HepG2 (cell line): Measurements from ENCODE around the gene CFAP61. TPM values are rescaled to one million over a fixed set of nuclear protein-coding genes. Genes with fewer than 3 reads are reported as not detected.

Source experiments
- ATAC-seq: fragments of 200-7000 bp; cut with Tn5 transposase; 3 replicates; pipeline ENCODE4 v1.9.1; 2020; ENCODE audit warnings: mild to moderate bottlenecking, moderate library complexity
- BruUV-seq: library from RNA; stranded (reverse); fragments of 400-500 nt; replicated peaks from 2 replicates; lab custom pipeline; 2021; lab: Mats Ljungman, UMichigan
- CTCF ChIA-PET: fragments of 300-600 bp; formaldehyde crosslinking; extraction: SDS; loops from one replicate; lab custom pipeline; 2021; ENCODE audit warnings: low total read pairs, inconsistent platforms, low intra/inter-chr PET ratio; lab: Yijun Ruan, JAX
- POLR2A ChIA-PET: fragments of 350-600 bp; sonication (Branson Sonifier 250); formaldehyde crosslinking; loops from one replicate; lab custom pipeline; 2020; ENCODE audit warnings: antibody characterized with exemption, inconsistent platforms; lab: Yijun Ruan, JAX
- DNase-seq: peaks from one replicate; pipeline ENCODE4 v3.0.0-alpha.2; 2015; ENCODE audit warnings: low spot score
- FAIRE-seq: peaks from 3 replicates; lab custom pipeline; 2011; peaks lifted over from hg19 to GRCh38; lab: Jason Lieb, UNC
- H2AFZ ChIP-seq: one replicate; pipeline ENCODE4 v1.6.1; 2011; ENCODE audit warnings: low read length, inconsistent platforms
- H3K27ac ChIP-seq: fragments of 300-600 bp; 3 replicates; pipeline ENCODE4 v1.8.0; 2011; ENCODE audit warnings: mixed run types, mild to moderate bottlenecking, mixed read lengths, low read length, inconsistent platforms; ENCODE audit not compliant: insufficient read depth; ENCODE audit errors: extremely low read length
- H3K27me3 ChIP-seq, 2 experiments: fragments of 200-600 bp in 1 of 2; 2 replicates in 1 of 2; 3 replicates in 1 of 2; pipeline versions ENCODE4 v1.6.0 to v1.8.0; 2011; ENCODE audit warnings: low read length in 2 of 2, mild to moderate bottlenecking in 2 of 2, moderate library complexity in 2 of 2, inconsistent platforms in 1 of 2; ENCODE audit not compliant: insufficient read depth in 2 of 2, control insufficient read depth in 1 of 2
- H3K36me3 ChIP-seq, 2 experiments: fragments of 200-600 bp in 1 of 2; replicated peaks in 1 of 2; 2 replicates in 1 of 2; 3 replicates in 1 of 2; pipeline versions ENCODE4 v1.5.1 to v1.8.0; 2011; ENCODE audit warnings: low read length in 2 of 2, inconsistent platforms in 1 of 2; ENCODE audit not compliant: insufficient read depth in 2 of 2, control insufficient read depth in 1 of 2
- H3K4me1 ChIP-seq: 2 replicates; pipeline ENCODE4 v1.5.1; 2012; ENCODE audit warnings: low read length, inconsistent platforms; ENCODE audit not compliant: insufficient read depth
- H3K4me2 ChIP-seq: 2 replicates; pipeline ENCODE4 v1.6.0; 2011; ENCODE audit warnings: low read depth, low read length, inconsistent platforms
- H3K4me3 ChIP-seq, 3 experiments: fragments of 200-600 bp in 1 of 3; sonication (generic), shearing (Covaris generic) in 1 of 3; replicated peaks in 1 of 3; 2 replicates each; pipeline ENCODE4 v1.5.1; 2011 to 2016; ENCODE audit warnings: low read length in 3 of 3, inconsistent platforms in 2 of 3, low read depth in 2 of 3, mild to moderate bottlenecking in 2 of 3, control low read depth in 1 of 3, mixed read lengths in 1 of 3; ENCODE audit not compliant: insufficient read depth in 1 of 3
- H3K79me2 ChIP-seq: one replicate; pipeline ENCODE4 v1.6.1; 2011; ENCODE audit warnings: low read length, inconsistent platforms; ENCODE audit not compliant: insufficient read depth
- H3K9ac ChIP-seq: 2 replicates; pipeline ENCODE4 v1.6.0; 2011; ENCODE audit warnings: mild to moderate bottlenecking, low read depth, low read length, inconsistent platforms; ENCODE audit not compliant: insufficient read depth
- H3K9me3 ChIP-seq: 2 replicates; pipeline ENCODE4 v1.5.1; 2012; ENCODE audit warnings: mild to moderate bottlenecking, low read length
- H4K20me1 ChIP-seq: 2 replicates; pipeline ENCODE4 v1.6.0; 2011; ENCODE audit warnings: inconsistent platforms, mild to moderate bottlenecking, low read length, moderate library complexity; ENCODE audit not compliant: insufficient read depth
- ARID2 ChIP-seq: sonication (generic); formaldehyde crosslinking; IDR thresholded peaks from 2 replicates; pipeline ENCODE4 v1.8.1; 2022; ENCODE audit warnings: mild to moderate bottlenecking, missing genetic modification reagents, borderline replicate concordance
- CREM ChIP-seq, 2 experiments: sonication (generic) in 1 of 2; formaldehyde crosslinking in 1 of 2; IDR thresholded peaks; 2 replicates each; pipeline versions ENCODE4 v1.4.0 to v1.6.1; 2016 to 2020; ENCODE audit warnings: antibody characterized with exemption in 1 of 2, mild to moderate bottlenecking in 1 of 2, missing genetic modification reagents in 1 of 2
- TEAD3 ChIP-seq: optimal IDR thresholded peaks from 2 replicates; pipeline ENCODE3; 2016; ENCODE audit warnings: borderline replicate concordance
- ZBTB7A ChIP-seq: sonication (generic); formaldehyde crosslinking; IDR thresholded peaks from 2 replicates; pipeline ENCODE4 v1.8.0; 2022; ENCODE audit warnings: mild to moderate bottlenecking, missing genetic modification reagents
- ZMYM3 ChIP-seq: sonication (generic); formaldehyde crosslinking; IDR thresholded peaks from 2 replicates; pipeline ENCODE4 v1.5.1; 2020; ENCODE audit warnings: mild to moderate bottlenecking, missing genetic modification reagents
- ZNF773 ChIP-seq: sonication (generic); formaldehyde crosslinking; IDR thresholded peaks from 2 replicates; pipeline ENCODE4 v1.4.0; 2020; ENCODE audit warnings: missing genetic modification reagents, borderline replicate concordance
- WGBS: methylation state at CpG from one replicate; pipeline ENCODE4 v1.1.6; 2017; ENCODE audit warnings: low lambda C conversion rate; 5-methylcytosine and 5-hydroxymethylcytosine counted together
- in situ Hi-C: cut with HindIII; loops from 2 replicates; pipeline ENCODE4 v1.10.0; 2017; ENCODE audit warnings: low pct_unique_long_range_greater_than_20kb; ENCODE audit not compliant: extremely low pct_ligation_motif_present
- intact Hi-C: fragments of 100-400 bp; cut with micrococcal nuclease; formaldehyde crosslinking; loops from one replicate; pipeline ENCODE4 v1.10.0; 2022; ENCODE audit not compliant: unreplicated experiment
- polyA plus RNA-seq, 8 experiments: library from polyadenylated mRNA; depleted of rRNA in 3 of 8; stranded (reverse) in 7 of 8; unstranded in 1 of 8; fragments of >200 nt; fragmentation: Illumina TruSeq in 4 of 8; extraction: Trizol in 4 of 8; gene quantifications; 2 replicates each; pipeline versions ENCODE4 v1.2.1 to v1.2.3, GENCODE V29; 2011 to 2016; ENCODE audit warnings: low read depth in 4 of 8, missing spikeins in 1 of 8, mixed read lengths in 1 of 8; ENCODE audit not compliant: insufficient read depth in 1 of 8
- total RNA-seq, 5 experiments: library from RNA; depleted of rRNA; stranded (reverse); fragments of >200 nt; fragmentation: Illumina TruSeq; extraction: Trizol; gene quantifications; 2 replicates each; pipeline ENCODE4 v1.2.3, GENCODE V29; 2016; ENCODE audit warnings: low read depth in 1 of 5
- TF ChIP-seq, protein P1 (sequence below): sonication (generic); formaldehyde crosslinking; IDR thresholded peaks from 2 replicates; pipeline ENCODE4 v1.5.0; 2020; ENCODE audit warnings: mild to moderate bottlenecking, low read depth, missing genetic modification reagents, borderline replicate concordance
- TF ChIP-seq, protein P2 (sequence below): sonication (generic); formaldehyde crosslinking; IDR thresholded peaks from 2 replicates; pipeline ENCODE4 v1.4.0; 2020; ENCODE audit warnings: missing genetic modification reagents
- TF ChIP-seq, protein P3 (sequence below): sonication (generic); formaldehyde crosslinking; IDR thresholded peaks from 2 replicates; pipeline ENCODE4 v1.5.0; 2020; ENCODE audit warnings: mild to moderate bottlenecking, missing genetic modification reagents

The CFAP61 gene
- total and polyA plus RNA-seq, 2 of the 13 experiments (the other 11 are each of a cell fraction or from before 2014, with no cell fraction given), result 0.27 TPM; not detected in 1

DNA sequence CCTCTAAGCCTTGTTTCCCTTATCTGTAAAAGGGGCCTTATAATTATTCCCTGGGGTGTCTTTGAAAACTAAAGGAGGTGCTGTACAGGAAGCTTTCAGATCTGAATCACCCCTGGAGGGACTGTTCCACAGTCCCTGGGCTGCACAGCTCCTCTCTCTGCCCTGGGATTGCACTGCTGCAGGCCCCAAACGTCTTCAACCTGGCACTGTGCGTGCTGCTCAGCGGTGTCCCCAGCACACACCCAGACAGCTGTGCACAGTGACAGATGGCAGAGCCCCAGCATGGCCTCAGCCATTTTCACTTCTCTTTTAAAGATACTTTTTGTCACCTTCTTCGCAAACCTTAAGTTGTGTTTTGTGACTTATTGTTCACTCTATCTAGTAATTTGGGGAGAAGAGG is 264.9 kb downstream of the CFAP61 start:
- Histone ChIP-seq H4K20me1 (no peaks in the 10 kb centered on the region), H3K4me1 (no peaks in the 10 kb centered on the region), H3K36me3 (no peaks in the 10 kb centered on the region), H2AFZ (no peak overlapping the region), H3K9me3 (no peaks in the 10 kb centered on the region), H3K4me2 (no peak overlapping the region)
- in situ Hi-C loops, result no loop called here
- ChIA-PET CTCF (no interaction called here), POLR2A (no interaction called here)
- DNase-seq, result no peak
- no peak for FAIRE-seq
- peak; percentile 53; the same call in 2 of the 3 replicates for ATAC-seq
- TF ChIP-seq, protein P1, sequence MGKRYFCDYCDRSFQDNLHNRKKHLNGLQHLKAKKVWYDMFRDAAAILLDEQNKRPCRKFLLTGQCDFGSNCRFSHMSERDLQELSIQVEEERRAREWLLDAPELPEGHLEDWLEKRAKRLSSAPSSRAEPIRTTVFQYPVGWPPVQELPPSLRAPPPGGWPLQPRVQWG (CRISPR knock-in tag), result no peak
- TF ChIP-seq ZNF773 (CRISPR knock-in tag) (no peak), CREM (IDR thresholded peaks at IDR 0.05) (no peak), CREM (CRISPR knock-in tag; IDR thresholded peaks at IDR 0.05) (no peak)
- TF ChIP-seq, all 625 proteins: peak for 0
- WGBS, result 61% methylated on average over 4 of the region's 4 CpGs
- Histone ChIP-seq H3K9ac (no peak overlapping the region), H3K79me2 (no peaks in the 10 kb centered on the region), H3K4me3 (no peak overlapping the region), H3K27ac (no peak overlapping the region), H3K27me3 (peaks cover 0 to 10% of the 10 kb centered on the region in 2 experiments; a peak in 1 of 5 replicates)
- no TSS peak for BruUV-seq
- intact Hi-C loops, result no loop called here

DNA sequence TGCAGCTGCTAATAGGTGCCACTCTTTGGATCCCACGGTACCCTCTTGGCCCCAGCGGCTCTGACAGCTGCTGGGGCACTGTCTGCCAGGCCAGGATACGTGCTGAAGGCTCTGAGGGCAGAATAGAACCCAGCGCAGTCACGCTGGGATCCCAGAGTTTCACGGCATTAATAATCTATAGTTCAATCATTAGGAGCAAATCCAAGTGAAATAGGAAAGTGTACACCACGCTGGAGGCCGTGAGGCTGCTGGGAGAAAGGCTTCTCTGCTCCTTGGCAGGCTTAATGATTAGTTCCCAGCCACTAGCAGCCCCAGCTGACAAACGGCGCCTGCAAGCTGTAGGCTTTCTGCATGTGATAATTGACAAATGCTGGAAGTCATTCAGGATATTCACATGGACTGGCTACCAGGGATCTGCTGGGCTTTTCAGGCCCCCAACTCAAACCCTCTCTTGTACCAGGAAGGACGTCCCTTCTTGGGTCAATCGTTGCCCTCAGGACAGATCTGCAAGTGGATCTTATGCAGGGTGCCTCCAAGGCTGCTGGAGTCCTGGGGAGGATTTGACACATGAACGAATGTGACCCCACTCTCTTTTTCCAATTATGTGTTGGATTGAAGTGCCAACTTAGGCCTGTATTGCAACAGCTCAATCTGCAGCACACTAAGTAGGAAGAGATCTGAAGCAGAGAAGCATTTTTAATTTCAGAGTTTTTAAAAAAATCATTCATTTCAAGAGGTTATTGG is 265.5 kb downstream of the CFAP61 start:
- no peaks in the 10 kb centered on the region for H3K4me1 ChIP-seq
- no peak overlapping the region for H3K4me3 ChIP-seq
- CTCF ChIA-PET, result no interaction called here
- H3K36me3 ChIP-seq, result no peaks in the 10 kb centered on the region
- H3K27ac ChIP-seq, result no peak overlapping the region
- peaks cover 0 to 10% of the 10 kb centered on the region in 2 experiments; a peak in 1 of 5 replicates for H3K27me3 ChIP-seq
- no TSS peak for BruUV-seq
- intact Hi-C loops, result no loop called here
- no peaks in the 10 kb centered on the region for H3K79me2 ChIP-seq
- POLR2A ChIA-PET, result no interaction called here
- no peak overlapping the region for H2AFZ ChIP-seq
- no peak overlapping the region for H3K9ac ChIP-seq
- no peaks in the 10 kb centered on the region for H4K20me1 ChIP-seq
- ATAC-seq (peak; percentile 49), DNase-seq (no peak), FAIRE-seq (no peak)
- no peak overlapping the region for H3K4me2 ChIP-seq
- WGBS, result 5% methylated on average over 13 of the region's 13 CpGs
- H3K9me3 ChIP-seq, result no peaks in the 10 kb centered on the region
- no peak for TF ChIP-seq ZBTB7A (CRISPR knock-in tag)
- TF ChIP-seq, protein P2, sequence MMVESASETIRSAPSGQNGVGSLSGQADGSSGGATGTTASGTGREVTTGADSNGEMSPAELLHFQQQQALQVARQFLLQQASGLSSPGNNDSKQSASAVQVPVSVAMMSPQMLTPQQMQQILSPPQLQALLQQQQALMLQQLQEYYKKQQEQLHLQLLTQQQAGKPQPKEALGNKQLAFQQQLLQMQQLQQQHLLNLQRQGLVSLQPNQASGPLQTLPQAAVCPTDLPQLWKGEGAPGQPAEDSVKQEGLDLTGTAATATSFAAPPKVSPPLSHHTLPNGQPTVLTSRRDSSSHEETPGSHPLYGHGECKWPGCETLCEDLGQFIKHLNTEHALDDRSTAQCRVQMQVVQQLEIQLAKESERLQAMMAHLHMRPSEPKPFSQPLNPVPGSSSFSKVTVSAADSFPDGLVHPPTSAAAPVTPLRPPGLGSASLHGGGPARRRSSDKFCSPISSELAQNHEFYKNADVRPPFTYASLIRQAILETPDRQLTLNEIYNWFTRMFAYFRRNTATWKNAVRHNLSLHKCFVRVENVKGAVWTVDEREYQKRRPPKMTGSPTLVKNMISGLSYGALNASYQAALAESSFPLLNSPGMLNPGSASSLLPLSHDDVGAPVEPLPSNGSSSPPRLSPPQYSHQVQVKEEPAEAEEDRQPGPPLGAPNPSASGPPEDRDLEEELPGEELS, result no peak
- TF ChIP-seq TEAD3 (CRISPR knock-in tag), result no peak
- no peak for TF ChIP-seq ZMYM3 (CRISPR knock-in tag)
- TF ChIP-seq, protein P3, sequence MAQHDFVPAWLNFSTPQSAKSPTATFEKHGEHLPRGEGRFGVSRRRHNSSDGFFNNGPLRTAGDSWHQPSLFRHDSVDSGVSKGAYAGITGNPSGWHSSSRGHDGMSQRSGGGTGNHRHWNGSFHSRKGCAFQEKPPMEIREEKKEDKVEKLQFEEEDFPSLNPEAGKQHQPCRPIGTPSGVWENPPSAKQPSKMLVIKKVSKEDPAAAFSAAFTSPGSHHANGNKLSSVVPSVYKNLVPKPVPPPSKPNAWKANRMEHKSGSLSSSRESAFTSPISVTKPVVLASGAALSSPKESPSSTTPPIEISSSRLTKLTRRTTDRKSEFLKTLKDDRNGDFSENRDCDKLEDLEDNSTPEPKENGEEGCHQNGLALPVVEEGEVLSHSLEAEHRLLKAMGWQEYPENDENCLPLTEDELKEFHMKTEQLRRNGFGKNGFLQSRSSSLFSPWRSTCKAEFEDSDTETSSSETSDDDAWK (CRISPR knock-in tag), result no peak
- no peak for TF ChIP-seq ARID2 (CRISPR knock-in tag)
- in situ Hi-C loops, result no loop called here
